Measurements from ENCODE around the gene SGPL1.
"Not testable (repeated sequence)": the region's sequence is repeated elsewhere in the genome, so short reads cannot be mapped to it uniquely, and the experiment has no call there.

Gene SGPL1

DNA sequence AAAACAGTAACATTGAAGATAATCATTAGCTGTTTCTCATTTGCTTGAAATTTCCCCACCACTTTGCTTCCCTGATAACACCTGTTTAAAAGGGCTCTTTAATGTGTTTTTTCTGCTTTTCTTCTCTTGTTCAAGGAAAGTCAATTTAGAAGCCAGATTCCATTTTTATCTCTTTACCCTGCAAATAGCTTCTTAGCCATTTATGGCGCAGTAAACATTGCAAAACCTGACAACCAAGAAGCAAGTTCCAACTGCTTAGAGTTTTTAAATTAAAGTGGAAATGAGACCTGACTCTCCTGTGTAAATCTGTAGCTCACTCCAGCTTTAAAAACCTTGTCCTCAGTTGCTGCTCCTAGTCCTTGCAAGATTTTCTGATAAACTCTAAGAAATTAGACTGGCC lies 30.1 kb downstream of the SGPL1 start:
- FAIRE-seq = no peak

DNA sequence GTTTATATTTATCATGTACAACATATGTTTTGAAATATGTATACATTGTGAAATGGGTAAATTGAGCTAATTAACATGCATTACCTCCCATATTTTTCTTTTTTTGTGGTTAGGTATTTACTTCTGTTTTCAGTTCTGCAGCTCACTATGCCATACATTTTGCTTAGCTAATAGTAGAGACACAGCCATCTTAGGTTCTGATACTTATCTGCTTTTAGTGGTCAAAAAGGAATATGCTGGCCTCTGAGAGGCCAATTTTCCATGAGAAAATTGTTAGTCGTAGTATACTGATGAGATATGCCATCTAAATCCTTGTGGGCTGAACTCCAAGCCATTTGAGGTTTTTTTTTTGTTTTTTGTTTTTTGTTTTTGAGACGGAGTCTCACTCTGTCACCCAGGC lies 31.0 kb downstream of the SGPL1 start:
- no peak for FAIRE-seq

DNA sequence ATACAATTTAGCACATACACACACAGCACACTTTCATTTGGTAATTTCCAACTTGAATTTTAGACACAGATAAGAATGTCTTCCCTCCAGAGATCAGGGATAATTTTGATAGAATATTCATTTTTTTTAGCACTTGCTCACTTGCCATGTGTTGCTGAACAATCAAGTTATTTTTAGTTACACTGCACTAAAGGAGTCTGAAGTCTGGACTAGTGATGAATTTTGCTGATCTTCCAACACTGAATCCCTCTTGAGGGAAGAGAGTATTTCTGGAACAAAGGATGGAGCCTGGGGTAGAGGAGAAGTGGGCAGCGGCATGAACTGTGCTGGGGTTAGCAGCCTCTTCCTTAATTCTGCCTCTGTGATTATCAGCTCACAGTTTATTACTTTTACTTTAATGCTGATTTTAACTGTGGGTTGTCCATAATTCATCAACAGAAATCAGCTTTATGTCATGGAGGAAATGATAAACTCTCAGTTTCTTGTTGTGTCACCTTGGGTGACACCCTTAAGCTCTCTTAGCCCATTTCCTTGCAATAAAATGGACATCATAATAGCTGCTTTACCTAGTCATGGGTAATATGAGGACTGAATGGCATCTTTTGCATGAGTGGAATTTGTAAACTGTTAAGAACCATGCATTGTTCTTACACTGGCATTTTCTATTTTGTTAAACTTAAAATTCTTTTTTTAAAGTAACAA lies 32.1 kb downstream of the SGPL1 start:
- no peak for FAIRE-seq

DNA sequence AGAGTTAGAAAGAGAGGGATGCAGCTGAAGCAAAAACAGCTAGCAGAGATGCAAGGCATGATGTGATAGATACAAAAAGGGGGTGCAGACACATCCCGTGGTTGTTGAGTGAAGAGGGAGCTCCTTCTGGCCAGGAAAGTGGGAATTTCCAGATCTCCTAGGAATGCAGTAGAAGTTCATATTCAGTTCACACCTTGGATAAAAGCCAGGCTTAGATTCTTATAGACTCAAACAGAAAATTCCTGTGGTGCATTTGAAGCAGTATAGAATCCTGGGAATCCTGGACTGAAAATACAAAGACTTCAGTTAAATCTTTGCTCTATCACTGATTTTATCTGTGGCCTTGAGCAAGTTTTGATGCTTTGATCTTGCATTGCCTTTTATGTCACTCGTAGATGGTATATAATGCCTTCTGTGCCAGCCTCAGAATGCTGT lies 33.9 kb downstream of the SGPL1 start:
- no peak for FAIRE-seq

DNA sequence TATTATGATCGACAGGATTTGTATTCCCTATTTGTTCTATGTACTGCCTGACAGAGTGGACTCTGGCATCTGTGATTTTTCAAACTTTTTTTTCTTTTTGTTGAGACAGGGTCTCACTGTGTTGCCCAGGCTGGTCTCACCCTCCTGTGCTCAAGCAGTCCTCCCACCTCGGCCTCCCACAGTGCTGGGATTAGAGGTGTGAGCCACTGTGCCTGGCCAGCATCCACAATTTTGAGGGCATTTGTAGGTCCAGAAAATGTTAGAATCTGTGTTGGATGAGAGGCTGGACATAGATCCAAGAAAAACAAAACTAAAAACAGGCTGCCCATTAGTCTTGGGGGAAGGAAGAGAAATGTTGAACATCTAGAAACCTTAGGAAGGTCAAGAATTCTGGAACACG lies 34.3 kb downstream of the SGPL1 start:
- no peak for FAIRE-seq

DNA sequence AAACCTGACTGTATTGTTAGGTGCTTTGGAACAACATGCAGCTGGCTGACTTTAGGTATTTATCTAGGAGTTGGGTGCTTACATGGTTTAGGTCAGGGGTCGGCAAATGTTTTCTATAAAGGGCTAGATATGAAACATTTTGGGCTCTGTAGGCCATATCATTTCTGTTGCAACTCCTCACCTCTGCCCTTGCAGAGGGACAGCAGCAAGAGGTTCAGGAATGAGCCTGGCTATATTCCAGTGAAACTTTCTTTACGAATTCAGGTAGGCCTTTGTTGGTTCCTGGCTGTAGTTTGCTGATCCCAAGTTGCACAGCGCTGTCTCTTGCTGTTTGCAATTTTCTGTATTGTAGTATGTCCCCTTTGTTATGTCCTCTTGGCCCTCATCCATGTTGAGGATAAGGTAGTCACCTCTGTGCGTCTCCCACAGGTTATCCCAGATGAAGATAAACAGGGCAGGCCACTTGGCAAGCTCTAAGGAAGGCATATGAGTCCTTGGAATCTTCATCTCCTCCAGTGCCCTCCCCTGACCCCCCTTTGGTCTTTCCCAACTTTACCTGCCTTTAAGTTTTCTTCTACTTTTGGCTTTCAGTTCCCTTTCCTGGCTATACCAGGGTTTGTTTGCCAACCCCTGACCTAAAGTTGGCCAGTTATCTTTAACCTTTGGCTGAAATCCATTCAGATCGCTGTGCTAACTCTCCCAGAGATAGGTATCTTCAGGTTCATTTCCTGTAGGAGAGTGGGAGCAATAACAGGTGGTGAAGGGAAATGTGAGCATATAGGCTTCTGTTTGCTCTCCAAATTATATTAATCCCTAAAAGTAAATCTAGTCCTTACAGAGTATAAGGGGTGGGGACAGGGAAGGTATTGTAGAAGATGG lies 36.1 kb downstream of the SGPL1 start:
- no peak for FAIRE-seq

DNA sequence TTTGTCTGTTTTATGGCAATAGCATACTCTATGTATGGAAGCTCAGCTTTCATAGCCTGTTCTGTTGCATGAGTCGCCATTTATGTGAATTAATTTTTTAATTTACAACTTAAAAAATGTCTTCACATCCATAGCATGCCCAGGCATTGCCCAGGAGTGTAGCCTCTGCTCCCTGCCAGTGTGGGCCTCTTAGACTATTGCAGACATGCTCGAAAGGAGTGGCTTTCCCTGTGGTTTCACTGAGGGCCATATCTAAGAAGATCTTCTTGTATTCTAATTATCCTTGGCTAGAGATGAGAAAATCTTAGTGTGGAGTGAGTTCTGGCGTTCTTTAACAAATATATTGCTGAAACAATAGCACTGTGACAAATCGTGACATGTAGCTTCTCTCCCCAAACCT lies 37.3 kb downstream of the SGPL1 start:
- no peak for FAIRE-seq

DNA sequence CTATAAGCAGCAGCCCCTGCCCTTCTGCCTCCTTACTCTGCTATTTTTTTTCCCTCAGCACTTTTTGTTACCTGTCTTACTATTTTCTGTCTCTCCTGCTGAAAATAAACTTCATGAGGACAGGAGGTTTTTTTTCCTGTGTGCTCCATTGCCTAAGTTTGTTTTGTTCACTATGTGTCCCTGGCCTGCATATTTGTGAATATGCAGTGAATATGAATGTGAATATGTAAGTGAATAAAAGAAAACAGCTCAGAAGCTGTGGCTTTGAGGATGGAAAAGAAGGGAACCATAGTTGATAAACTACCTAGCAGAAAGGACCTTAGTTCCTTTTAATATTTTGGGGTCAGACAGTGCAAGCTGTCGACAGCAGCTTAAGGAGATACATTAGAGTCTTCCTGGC lies 37.7 kb downstream of the SGPL1 start:
- FAIRE-seq = no peak

DNA sequence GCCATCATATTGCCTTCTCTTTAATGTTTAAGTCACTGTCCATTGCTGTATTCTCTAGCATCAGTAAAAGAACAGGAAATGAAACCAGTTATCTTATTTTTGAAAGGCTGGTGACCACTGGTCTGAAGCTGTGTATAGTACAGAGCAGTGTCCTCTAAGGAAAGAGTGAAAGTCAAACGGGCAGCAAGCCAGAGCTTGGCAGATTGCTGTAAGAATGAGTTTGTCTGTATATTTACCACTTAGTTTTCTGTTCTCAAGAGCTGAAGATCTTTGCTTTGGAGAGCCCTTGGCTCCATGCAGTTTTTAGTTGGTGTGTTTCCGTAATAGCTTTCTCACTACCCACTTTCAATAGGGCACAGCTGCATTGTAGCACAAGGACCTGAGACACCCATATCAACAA lies 40.7 kb downstream of the SGPL1 start:
- FAIRE-seq = no peak

DNA sequence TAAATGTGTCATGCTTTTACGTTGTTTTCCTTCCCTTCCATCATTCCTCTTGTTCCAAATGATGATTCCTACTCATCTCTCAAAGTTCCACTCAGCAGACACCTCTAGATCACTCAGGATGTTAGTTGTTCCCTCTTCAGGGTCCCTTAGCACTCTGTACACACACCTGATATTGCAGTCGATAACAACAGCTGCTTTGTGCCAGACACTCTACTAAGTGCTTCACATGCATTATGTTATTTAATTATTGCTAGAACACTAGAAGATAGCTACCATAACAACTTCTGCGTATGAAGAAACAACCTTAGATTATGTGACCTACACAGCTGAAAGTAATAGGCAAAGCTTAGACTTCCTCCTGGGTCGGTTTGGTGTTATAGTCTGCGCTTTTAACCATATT lies 43.0 kb downstream of the SGPL1 start:
- FAIRE-seq = no peak

DNA sequence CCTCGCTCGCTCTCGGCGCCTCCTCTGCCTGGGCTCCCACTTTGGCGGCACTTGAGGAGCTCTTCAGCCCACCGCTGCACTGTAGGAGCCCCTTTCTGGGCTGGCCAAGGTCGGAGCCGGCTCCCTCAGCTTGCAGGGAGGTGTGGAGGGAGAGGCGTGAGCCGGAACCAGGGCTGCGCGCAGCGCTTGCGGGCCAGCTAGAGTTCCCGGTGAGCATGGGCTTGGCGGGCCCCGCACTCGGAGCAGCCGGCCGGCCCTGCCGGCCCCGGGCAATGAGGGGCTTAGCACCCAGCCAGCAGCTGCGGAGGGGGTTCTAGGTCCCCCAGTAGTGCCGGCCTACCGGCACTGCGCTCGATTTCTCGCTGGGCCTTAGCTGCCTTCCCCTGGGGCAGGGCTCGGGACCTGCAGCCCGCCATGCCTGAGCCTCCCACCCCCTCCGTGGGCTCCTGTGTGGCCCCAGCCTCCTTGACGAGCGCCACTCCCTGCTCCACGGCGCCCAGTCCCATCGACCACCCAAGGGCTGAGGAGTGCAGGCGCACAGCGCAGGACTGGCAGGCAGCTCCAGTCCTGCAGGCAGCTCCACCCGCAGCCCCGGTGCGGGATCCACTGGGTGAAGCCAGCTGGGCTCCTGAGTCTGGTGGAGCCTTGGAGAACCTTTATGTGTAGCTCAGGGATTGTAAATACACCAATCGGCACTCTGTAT lies 45.9 kb downstream of the SGPL1 start:
- FAIRE-seq = not testable (repeated sequence)

DNA sequence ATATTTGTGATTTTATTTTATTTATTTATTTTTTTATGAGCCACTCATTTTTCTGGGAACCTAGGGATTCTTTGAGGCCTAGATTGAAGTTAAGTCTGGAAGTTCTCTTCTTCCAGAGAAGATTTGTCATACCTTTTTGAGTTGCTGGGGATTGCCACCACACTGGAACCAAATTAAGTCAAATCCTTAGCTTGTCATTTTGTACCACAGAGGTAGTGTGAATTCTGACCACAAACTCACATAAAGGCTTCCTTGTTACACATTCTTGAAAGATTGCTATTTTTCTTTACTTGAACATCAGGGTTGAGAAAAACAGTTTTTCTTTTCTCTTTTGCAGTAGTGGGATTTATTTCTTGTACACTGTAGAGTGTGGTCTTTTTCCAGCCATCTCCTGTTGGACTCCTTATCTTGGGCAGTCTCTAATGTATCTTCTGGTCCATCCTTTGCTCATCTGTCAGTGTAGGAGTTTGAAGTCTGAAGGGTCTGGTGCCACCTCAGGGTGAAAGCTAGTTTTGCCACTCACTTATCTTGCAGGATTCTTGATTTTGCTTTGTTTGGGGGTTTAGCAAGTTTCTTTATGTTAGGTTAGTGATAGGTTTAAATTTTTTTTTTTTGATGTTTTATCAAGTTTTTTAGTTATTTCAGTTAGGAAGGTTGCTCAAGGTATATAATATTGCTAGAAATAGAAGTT lies 47.9 kb downstream of the SGPL1 start:
- FAIRE-seq = no peak

DNA sequence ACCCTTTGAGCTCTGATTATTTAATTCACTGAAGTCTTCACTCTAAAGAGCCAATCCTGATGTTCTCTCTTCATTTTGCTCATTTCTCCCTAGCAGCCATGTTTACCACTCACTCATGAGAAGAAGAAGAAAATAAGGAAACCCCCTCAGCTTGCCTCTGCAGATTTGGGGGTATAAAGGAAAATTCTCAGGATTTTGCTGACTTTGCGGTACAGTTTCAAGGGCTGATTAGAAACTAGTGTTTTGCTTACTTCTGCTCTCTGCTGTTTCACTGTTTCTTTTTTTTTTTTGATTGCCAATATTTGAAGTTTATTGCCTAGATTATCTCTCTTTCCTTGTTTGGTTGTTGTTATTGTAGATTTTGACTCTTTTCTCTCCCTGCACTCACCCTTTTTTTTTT lies 49.2 kb downstream of the SGPL1 start:
- no peak for FAIRE-seq

DNA sequence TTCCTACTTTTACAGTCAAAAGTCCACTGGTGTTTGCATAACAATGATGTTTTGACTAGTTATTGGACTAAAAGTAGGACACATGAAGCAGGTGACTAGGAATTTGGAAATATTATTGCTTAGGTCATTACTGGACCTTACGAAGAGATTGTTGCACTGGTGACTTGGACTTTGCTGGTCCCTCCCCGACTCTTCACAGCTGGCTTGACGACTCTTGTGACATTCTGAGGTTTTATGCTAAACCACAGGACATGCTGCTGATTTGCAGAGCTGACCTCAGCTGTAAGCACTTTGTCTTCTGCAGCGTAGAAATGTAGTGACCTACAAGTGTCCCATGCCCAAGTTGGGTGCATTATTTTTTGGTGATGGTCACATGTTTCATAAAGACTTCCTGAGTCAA lies 50.7 kb downstream of the SGPL1 start:
- no peak for FAIRE-seq

DNA sequence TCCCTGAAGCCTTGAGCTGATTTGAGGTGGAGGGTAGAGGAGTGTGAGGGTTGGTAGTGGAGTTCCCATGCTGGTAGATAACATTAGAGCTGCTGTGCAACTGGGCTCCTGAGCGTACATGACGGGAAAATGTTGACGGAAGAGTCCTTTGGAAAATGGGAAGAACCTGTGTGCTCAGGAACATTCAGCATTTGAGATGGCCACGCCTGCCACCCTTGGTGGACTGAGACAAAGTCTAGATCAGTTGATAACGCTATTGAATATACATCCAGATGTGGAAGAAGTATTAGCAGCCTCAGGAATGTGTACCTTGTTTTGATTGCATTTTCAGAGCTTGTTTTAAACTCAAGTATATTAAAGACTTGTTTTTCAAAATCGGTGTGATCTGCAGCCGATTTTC lies 56.5 kb downstream of the SGPL1 start:
- FAIRE-seq = no peak

DNA sequence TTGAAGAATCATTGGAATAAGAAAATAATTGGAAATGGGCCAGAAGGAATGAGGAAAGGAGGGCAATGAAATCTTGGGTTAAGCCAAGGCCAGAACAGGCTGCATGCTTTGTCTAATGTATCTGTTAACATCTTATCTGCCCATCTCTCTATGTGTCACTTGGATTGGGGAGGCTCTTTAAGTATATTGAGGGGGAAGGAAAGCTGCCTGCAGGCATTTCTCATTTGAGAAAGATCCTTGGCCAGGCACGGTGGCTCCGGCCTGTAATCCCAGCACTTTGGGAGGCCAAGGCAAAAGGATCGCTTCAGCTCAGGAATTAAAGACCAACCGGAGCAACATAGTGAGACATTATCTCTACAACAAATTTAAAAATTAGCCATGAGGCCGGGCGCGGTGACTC lies 58.3 kb downstream of the SGPL1 start:
- FAIRE-seq = no peak

DNA sequence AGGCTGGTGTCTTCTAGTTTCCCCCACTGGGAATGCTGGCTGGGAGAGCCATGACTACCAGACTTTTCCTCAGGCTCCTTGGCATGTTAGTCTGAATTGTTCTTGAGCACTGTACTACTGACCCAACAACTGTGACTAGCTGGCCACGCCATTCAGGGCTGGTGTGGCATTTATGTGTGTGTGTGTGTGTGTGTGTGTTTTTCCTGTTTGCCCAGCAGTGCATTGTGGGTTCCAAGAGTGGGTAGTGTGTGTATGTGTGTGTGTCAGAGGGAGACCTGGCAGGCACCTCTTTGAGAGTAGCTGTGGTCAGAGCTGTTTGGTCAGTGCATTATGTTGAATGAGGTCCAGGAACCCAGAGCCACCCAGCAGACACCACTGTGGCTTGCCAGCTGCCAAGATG lies 63.5 kb downstream of the SGPL1 start:
- FAIRE-seq = no peak

DNA sequence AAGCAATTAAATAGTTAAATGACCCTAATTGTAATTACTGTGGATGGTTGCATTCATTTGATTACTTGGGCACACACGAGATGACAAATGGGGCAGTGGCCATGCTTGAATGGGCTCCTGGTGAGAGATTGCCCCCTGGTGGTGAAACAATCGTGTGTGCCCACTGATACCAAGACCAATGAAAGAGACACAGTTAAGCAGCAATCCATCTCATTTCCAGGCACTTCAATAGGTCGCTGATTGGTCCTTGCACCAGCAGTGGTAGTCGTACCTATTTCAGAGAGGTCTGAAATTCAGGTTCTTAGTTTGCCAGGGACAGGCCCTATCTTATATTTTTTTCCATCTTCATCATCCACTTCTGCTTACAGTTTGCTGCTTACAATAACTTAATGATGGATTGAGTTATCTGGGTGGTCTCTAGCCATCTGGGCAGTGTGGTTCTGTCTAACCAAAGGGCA lies 64.4 kb downstream of the SGPL1 start:
- FAIRE-seq = peak; percentile 85

DNA sequence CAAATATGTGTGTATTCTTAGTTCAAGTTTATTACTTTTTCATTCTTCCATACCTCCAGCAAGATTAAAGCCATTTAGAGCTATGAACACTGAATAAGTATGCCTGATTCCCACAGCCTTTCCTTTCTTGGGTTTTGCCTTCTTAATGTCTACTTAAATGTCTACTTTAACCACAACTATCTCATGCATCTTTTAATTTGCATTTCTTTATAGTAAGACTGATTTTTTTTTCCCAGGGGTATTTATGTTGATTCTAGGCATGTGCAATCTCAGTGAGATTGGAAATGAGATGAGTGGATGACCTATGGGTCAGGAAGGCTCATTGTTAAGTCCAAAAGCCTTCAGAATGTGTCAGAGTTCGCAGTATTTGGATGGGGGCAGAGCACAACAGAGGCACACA lies 69.0 kb downstream of the SGPL1 start:
- no peak for FAIRE-seq

DNA sequence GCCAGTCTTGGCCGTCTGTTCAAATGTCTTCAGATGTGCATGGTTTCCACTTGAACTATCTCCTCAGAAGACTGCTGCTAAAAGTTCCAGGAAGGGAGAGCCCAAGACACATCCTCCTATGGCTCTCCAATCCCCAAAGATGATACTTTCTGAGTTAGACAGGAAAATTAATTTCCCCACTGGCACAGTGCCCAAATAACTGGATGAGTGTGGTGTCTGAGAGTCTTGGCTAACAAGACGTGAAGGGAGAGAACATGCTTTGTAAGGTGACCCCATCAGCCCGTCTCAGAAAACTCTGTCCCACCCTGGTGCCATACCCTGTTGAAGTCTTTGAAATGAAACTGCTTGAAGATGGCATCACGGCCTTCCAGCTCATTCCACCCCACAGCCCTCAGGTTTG lies 69.7 kb downstream of the SGPL1 start:
- no peak for FAIRE-seq

DNA sequence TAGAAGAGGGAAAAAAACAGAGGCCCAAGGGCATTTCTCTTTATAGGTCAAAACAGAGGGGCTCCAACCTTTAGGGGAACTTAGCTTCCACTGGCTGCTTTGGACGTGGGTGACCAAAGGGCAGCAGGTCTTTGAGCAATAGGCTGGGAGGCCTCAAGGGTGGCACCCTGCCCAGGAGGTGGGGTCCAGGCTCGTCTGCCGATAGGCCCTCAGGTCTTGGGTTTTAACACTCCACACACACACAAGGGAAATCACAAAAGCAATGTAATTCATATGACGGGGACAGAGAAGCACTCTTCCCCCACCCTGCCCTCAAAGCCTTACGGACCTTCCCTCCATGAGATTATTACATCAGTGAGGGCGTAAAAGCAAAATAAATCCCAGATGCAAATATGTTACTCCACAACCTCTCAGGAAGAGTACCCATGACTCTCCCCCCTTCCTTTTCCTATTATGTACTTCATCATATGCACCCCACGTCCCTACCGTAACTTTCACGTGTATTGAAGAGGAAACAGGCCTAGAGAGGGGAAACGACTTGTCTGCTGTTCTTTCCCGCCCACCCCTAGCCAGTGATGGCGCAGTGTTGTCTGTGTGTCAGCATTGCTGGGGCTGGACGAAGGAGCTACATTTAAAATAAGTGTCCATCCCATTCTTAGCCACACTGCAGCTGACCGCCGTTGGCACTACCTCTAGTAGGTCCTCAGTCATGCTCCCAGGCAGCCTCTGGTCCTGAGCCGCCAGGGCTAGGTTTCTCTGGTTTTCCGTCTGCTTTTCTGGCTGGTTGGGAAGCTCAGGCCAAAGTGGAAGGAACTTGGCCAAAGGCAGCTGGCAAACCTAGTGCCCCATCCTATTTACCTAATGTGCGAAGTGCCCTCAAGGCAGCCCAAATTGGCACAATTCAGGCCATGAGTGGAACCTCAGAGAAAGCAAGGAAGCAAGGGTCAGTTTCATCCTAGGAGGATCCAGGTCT lies 70.5 kb downstream of the SGPL1 start:
- FAIRE-seq = no peak

Data from G401.6 (cell line).